Activated T-helper 2 cell treated with anti-CD3 and anti-CD28 coated beads, Interferon-gamma antibody, Interleukin-2, Interleukin-4, amounts not matched to agents 10 μg/mL and 5 μg/mL and 100 μg/mL, durations not matched to agents 14 hours and 24 hours and 36 hours (primary cell): ENCODE measurements around the gene DAB2. TPM values are rescaled to one million over a fixed set of nuclear protein-coding genes. Genes with fewer than 3 reads are reported as not detected.

Experiments used
- DNase-seq: peaks from one replicate; pipeline ENCODE4 v3.0.0; 2021; ENCODE audit warnings: low spot score
- H3K27ac Mint-ChIP-seq: one replicate; pipeline ENCODE4 v1.8.0; 2021; ENCODE audit warnings: mixed read lengths
- H3K27me3 Mint-ChIP-seq: one replicate; pipeline ENCODE4 v1.8.0; 2021; ENCODE audit warnings: low read depth, mixed read lengths
- H3K36me3 Mint-ChIP-seq: one replicate; pipeline ENCODE4 v1.8.0; 2021; ENCODE audit warnings: low read depth, mixed read lengths
- H3K4me1 Mint-ChIP-seq: one replicate; pipeline ENCODE4 v1.8.0; 2021; ENCODE audit warnings: low read depth, mixed read lengths
- H3K4me3 Mint-ChIP-seq: one replicate; pipeline ENCODE4 v1.8.0; 2021; ENCODE audit warnings: low read depth, mild to moderate bottlenecking, moderate library complexity, mixed read lengths
- H3K9me3 Mint-ChIP-seq: one replicate; pipeline ENCODE4 v1.8.0; 2021; ENCODE audit warnings: mixed read lengths
- intact Hi-C: fragments of 100-400 bp; cut with micrococcal nuclease; formaldehyde crosslinking; loops from one replicate; pipeline ENCODE4 v1.15.1; 2023
- total RNA-seq: library from RNA; stranded (reverse); gene quantifications from 2 replicates; pipeline ENCODE4 v1.2.3, GENCODE V29; 2022

Gene DAB2
- total RNA-seq, 1 donor from 2014 or later, result not detected

DNA sequence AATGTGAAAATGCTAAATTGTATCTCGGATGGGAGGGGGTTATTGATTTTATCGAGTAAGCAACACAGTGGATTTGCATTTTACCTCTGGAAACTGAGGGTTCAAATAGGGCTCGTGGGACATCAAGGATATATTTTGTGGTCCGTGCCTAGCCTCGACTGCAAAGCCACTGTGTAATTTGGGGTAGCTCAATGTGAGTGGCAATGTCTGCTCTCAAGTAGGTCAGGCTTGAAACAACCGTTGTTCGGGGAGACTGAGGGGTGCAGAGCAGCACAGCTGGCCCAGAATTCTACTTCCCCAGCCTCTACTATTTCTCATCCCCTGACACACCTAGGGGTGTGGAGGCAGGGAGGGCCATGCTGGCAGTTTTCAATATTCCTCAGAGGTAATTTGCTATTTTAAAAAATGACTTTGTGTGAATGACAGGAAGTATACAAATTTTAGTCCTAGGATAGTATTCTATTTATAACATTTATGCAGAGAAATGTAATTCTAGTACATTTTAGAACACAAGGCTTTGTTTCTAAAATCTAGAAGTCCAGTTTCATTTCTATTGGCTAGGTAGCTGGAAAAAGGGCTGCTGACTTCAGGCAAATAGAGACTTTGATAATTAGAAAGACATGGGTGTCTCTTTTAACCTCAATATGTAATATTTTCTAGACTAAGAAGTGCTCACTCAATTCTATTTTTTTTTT is 1.4 kb upstream of the DAB2 start:
- H3K27me3 Mint-ChIP-seq, result peaks cover 53% of the 10 kb centered on the region
- H3K36me3 Mint-ChIP-seq, result no peaks in the 10 kb centered on the region
- intact Hi-C loops, result loop anchor here (5.0 kb wide), 1 partner anchor 121 kb away; no protein-coding TSS in a partner anchor
- H3K27ac Mint-ChIP-seq, result no peak overlapping the region
- no peak overlapping the region for H3K4me3 Mint-ChIP-seq
- no peak for DNase-seq
- peaks cover 6% of the 10 kb centered on the region for H3K4me1 Mint-ChIP-seq
- no peaks in the 10 kb centered on the region for H3K9me3 Mint-ChIP-seq

- Mint-ChIP-seq H3K36me3 (no peaks in the 10 kb centered on the region), H3K4me1 (peaks cover 6% of the 10 kb centered on the region), H3K27ac (no peak overlapping the region), H3K27me3 (peaks cover 60% of the 10 kb centered on the region), H3K4me3 (no peak overlapping the region), H3K9me3 (no peaks in the 10 kb centered on the region)
- DNase-seq, result no peak
- intact Hi-C loops, result no loop called here
These were observed 1.4 kb downstream of the DAB2 start for GRCh38 chr5:39423331-39423751.

DNA sequence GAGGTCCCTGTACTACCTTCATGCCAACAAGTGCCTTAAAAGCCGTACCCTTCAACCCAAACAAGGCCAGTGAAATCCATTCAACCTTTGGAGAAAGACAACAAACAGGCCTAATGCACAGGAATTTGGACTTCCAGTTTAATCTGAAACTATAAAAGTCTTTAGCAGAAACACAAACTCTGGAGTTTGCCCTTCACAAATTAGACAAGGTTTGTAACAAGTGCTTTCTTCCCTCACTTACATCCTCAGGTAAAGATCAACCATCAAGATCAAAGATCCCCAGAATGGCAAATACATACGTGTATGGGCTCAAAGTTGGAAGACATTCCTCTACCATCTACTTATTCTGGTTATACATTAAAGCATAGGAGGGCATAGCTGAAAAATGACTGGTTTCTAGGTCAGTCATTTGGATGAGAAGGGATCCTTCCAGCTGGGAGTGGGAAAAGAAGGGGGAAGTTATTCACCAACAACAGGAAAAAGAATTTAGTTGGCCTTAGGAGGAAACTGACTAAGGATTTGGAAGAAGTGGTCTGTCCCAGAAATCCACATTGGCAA is 2.0 kb downstream of the DAB2 start:
- Mint-ChIP-seq H3K36me3 (no peaks in the 10 kb centered on the region), H3K4me1 (peaks cover 6% of the 10 kb centered on the region), H3K9me3 (no peaks in the 10 kb centered on the region), H3K4me3 (no peak overlapping the region), H3K27ac (no peak overlapping the region), H3K27me3 (peaks cover 58% of the 10 kb centered on the region)
- no peak for DNase-seq
- intact Hi-C loops, result no loop called here

GRCh38 chr5:39422036-39422606 is 2.7 kb downstream of the DAB2 start:
- Mint-ChIP-seq H3K4me3 (no peak overlapping the region), H3K9me3 (no peaks in the 10 kb centered on the region), H3K4me1 (peaks cover 6% of the 10 kb centered on the region), H3K27ac (no peak overlapping the region), H3K36me3 (no peaks in the 10 kb centered on the region), H3K27me3 (peaks cover 54% of the 10 kb centered on the region)
- intact Hi-C loops, result no loop called here
- DNase-seq, result no peak

DNA sequence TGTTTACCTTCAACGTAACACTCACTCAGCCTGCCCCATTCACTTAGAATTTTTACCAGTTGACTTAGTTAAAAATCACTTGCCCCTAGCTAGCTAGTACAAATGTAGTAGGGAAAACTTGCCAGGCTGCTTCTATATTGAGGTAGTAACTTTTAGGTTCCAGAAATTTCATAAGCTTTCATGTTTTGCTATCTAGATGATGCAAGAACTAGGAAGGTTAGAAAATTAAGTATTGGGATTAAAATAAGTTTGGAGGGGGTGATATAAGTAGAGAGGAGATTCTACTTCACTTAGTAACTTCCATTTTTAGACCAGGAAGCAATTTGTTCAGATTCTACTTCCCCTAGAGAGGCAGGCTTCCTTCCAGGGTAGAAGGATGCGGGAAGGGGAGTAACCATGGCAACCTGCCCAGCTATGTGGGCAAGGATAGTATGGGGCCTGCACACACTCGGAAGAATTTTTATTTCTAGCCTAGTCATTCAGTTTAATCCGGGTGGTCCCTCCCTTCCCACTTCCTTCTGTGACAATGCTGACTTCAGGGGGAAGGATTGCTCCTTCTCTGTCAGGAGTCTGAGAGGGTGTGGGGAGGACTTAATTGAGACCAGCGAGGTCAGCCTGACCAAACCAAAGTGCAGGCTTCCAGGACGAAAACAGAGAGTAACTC is 4.2 kb downstream of the DAB2 start:
- intact Hi-C loops, result no loop called here
- no peaks in the 10 kb centered on the region for H3K36me3 Mint-ChIP-seq
- H3K9me3 Mint-ChIP-seq, result no peaks in the 10 kb centered on the region
- DNase-seq, result no peak
- H3K27me3 Mint-ChIP-seq, result peaks cover 44% of the 10 kb centered on the region
- no peak overlapping the region for H3K27ac Mint-ChIP-seq
- peaks cover 6% of the 10 kb centered on the region for H3K4me1 Mint-ChIP-seq
- H3K4me3 Mint-ChIP-seq, result no peak overlapping the region

DNA sequence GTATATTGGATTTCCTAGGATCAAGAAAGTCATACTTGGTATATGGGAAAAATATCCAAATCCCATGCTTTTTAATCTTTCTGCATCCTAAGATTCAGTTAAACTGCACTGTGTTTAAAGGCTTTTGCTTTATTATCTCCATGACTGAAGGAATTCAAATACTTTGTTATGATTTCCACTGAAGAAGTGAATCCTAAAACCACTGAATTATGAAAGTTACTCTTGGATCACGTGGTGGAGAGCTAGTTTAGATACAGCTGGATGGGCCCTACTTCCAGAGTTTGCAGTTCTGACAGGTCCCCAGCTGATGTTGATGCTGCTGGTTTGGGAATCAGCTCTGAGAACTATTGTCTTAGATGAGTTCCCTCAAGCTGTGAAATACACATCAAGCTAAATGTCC is 5.0 kb downstream of the DAB2 start:
- Mint-ChIP-seq H3K9me3 (no peaks in the 10 kb centered on the region), H3K27ac (no peak overlapping the region), H3K36me3 (no peaks in the 10 kb centered on the region), H3K4me1 (peaks cover 2% of the 10 kb centered on the region), H3K27me3 (peaks cover 39% of the 10 kb centered on the region), H3K4me3 (no peak overlapping the region)
- intact Hi-C loops, result no loop called here
- no peak for DNase-seq

DNA sequence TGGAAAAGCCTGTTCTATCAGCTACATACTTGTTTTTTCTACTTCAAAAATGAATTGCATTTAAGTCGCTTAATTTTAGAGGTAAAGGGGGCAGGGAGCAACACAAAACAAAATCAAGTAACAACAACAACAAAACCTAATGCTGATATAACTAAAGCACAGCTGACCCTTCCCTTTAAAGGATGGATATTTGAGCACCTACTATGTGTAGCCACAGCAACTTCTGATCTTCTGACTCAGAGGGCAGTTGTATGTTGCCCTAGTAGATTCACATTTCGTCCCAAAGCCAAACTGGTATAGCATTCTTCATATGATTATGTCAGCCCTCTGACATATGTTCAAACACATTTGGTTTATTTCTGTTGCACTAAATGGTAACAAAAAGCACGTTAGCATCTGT is 6.8 kb downstream of the DAB2 start:
- no peak overlapping the region for H3K4me3 Mint-ChIP-seq
- no peaks in the 10 kb centered on the region for H3K9me3 Mint-ChIP-seq
- H3K4me1 Mint-ChIP-seq, result no peaks in the 10 kb centered on the region
- intact Hi-C loops, result no loop called here
- H3K36me3 Mint-ChIP-seq, result no peaks in the 10 kb centered on the region
- DNase-seq, result no peak
- peaks cover 25% of the 10 kb centered on the region for H3K27me3 Mint-ChIP-seq
- no peak overlapping the region for H3K27ac Mint-ChIP-seq

DNA sequence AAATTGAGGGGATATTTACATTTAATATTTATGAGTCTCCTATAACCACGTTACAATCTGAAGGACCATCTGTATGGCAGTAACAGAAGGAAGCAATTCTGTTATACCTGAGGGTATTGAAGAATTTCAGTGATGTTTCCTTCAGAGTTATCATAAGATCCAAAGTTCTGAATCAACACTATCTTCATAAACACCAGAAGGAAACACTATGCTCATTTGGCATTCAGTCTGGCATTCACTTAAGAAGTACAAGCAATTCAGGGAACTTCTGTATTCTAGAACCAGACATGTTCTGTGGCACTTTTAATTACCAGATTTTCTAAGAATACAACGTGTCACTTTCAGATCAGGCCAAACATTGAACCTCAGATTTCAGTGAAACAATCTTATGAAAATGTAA is 9.6 kb downstream of the DAB2 start:
- Mint-ChIP-seq H3K27me3 (peaks cover 24% of the 10 kb centered on the region), H3K4me1 (no peaks in the 10 kb centered on the region), H3K36me3 (no peaks in the 10 kb centered on the region), H3K9me3 (no peaks in the 10 kb centered on the region), H3K4me3 (no peak overlapping the region), H3K27ac (no peak overlapping the region)
- intact Hi-C loops, result no loop called here
- no peak for DNase-seq

DNA sequence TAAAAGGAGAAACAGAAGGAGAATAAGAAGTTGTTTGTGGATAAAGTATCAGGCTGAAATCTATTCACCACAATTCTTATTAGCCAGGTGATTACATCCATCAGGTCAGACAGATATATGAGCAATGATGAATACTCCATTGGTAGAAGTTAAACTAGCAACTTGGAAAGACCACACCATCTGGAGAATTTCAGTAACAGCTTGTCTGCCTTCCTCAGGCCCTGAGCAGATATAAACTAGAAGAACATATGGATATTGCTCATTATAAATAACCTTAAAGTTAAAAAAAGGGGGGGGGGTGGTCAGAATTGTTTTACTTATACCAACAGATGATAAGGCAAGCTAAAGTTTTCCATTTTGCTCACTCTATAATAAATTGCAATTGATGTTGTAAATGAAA is 10.4 kb downstream of the DAB2 start:
- Mint-ChIP-seq H3K9me3 (no peaks in the 10 kb centered on the region), H3K27ac (no peak overlapping the region), H3K4me1 (no peaks in the 10 kb centered on the region), H3K27me3 (peaks cover 27% of the 10 kb centered on the region), H3K4me3 (no peak overlapping the region), H3K36me3 (no peaks in the 10 kb centered on the region)
- no peak for DNase-seq
- intact Hi-C loops, result no loop called here

DNA sequence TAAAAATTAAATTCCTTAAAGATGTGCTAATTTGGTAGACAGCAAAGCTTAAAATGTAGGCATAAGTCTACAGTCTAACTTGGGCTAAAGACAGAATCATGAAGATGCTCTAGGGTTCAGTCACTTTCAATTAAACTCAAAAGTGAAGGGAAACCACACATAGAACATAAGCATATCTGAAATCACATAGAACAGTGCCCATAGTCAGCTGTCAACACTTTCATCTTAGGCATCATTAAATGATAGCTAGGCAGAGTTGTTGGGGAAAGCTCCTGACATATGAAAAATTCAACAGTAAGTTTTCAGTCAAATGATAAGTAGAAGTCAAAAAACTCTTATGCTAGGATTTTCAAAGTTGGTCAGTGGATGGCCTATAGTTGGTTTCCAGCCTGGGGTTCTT is 11.0 kb downstream of the DAB2 start:
- H3K27ac Mint-ChIP-seq, result no peak overlapping the region
- H3K27me3 Mint-ChIP-seq, result peaks cover 29% of the 10 kb centered on the region
- H3K4me3 Mint-ChIP-seq, result no peak overlapping the region
- intact Hi-C loops, result no loop called here
- H3K36me3 Mint-ChIP-seq, result no peaks in the 10 kb centered on the region
- no peak for DNase-seq
- H3K9me3 Mint-ChIP-seq, result no peaks in the 10 kb centered on the region
- no peaks in the 10 kb centered on the region for H3K4me1 Mint-ChIP-seq

GRCh38 chr5:39412721-39413394 is 11.9 kb downstream of the DAB2 start:
- intact Hi-C loops, result no loop called here

GRCh38 chr5:39411985-39412384 is 12.8 kb downstream of the DAB2 start:
- intact Hi-C loops, result no loop called here
- no peak overlapping the region for H3K27ac Mint-ChIP-seq
- DNase-seq, result no peak
- H3K4me3 Mint-ChIP-seq, result no peak overlapping the region
- no peaks in the 10 kb centered on the region for H3K9me3 Mint-ChIP-seq
- H3K36me3 Mint-ChIP-seq, result no peaks in the 10 kb centered on the region
- H3K27me3 Mint-ChIP-seq, result peaks cover 29% of the 10 kb centered on the region
- no peaks in the 10 kb centered on the region for H3K4me1 Mint-ChIP-seq

More at GRCh38 chr5:39412721-39413394, 11.9 kb downstream of the DAB2 start:
- H3K4me3 Mint-ChIP-seq, result no peak overlapping the region
- no peak overlapping the region for H3K27ac Mint-ChIP-seq
- H3K36me3 Mint-ChIP-seq, result no peaks in the 10 kb centered on the region
- H3K27me3 Mint-ChIP-seq, result peaks cover 29% of the 10 kb centered on the region
- H3K9me3 Mint-ChIP-seq, result no peaks in the 10 kb centered on the region
- DNase-seq, result no peak
- H3K4me1 Mint-ChIP-seq, result no peaks in the 10 kb centered on the region
